HG03139 (cell line): ENCODE data around the gene BDH1.
"Not testable (repeated sequence)": the region's sequence is repeated elsewhere in the genome, so short reads cannot be mapped to it uniquely, and the experiment has no call there.

Experiments
- ATAC-seq: cut with Tn5 transposase; IDR thresholded peaks from one replicate; pipeline ENCODE4 v1.9.1; 2021; ENCODE audit not compliant: unreplicated experiment

Gene BDH1

GRCh38 chr3:197490098-197491058 is 65.4 kb downstream of the BDH1 start:
- no peak for ATAC-seq

- ATAC-seq: no peak
Measured at GRCh38 chr3:197487911-197488391, 67.8 kb downstream of the BDH1 start.

GRCh38 chr3:197486861-197487260 is 68.9 kb downstream of the BDH1 start:
- ATAC-seq: no peak

GRCh38 chr3:197485143-197485542 is 70.6 kb downstream of the BDH1 start:
- no peak for ATAC-seq

- no peak for ATAC-seq
Measured at GRCh38 chr3:197484204-197484901, 71.4 kb downstream of the BDH1 start.

- ATAC-seq: no peak
Measured at GRCh38 chr3:197482001-197482400, 73.8 kb downstream of the BDH1 start.

- no peak for ATAC-seq
Measured at GRCh38 chr3:197480320-197480719, 75.4 kb downstream of the BDH1 start.

- ATAC-seq: no peak
Measured at GRCh38 chr3:197478746-197479668, 76.8 kb downstream of the BDH1 start.

GRCh38 chr3:197477816-197478215 is 78.0 kb downstream of the BDH1 start:
- ATAC-seq: not testable (repeated sequence)

- no peak for ATAC-seq
Measured at GRCh38 chr3:197475997-197476525, 79.7 kb downstream of the BDH1 start.

GRCh38 chr3:197475514-197475913 is 80.3 kb downstream of the BDH1 start:
- ATAC-seq: no peak

- ATAC-seq: no peak
Measured at GRCh38 chr3:197472151-197472550, 83.6 kb downstream of the BDH1 start.

- ATAC-seq: no peak
Measured at GRCh38 chr3:197471221-197472010, 84.4 kb downstream of the BDH1 start.

- ATAC-seq: no peak
Measured at GRCh38 chr3:197468866-197469382, 86.8 kb downstream of the BDH1 start.

- no peak for ATAC-seq
Measured at GRCh38 chr3:197468167-197468566, 87.6 kb downstream of the BDH1 start.

- ATAC-seq: no peak
Measured at GRCh38 chr3:197466586-197467399, 89.0 kb downstream of the BDH1 start.

- no peak for ATAC-seq
Measured at GRCh38 chr3:197465996-197466549, 89.7 kb downstream of the BDH1 start.

GRCh38 chr3:197465197-197465995 is 90.4 kb downstream of the BDH1 start:
- no peak for ATAC-seq
